ENCODE data around the gene CAPN14. TPM values are rescaled to one million over a fixed set of nuclear protein-coding genes. Genes with fewer than 3 reads are reported as not detected.

Gene CAPN14
- total RNA-seq, 4 donors from 2014 or later = 0.13 to 1.3 (median 0.54) TPM

GRCh38 chr2:31170071-31170698 lies 47.1 kb downstream of the CAPN14 start:
- DNase-seq (ENCODE audit: low spot score in 2 of 2) = peak in 1 of 2 donors; percentile 29
- intact Hi-C loops (cut with DNase I; ENCODE audit: low total_unique reads) = no loop called here
- no peak overlapping the region for H3K4me3 ChIP-seq (ENCODE audit: low read depth, poor library complexity, severe bottlenecking)
- no peak for TF ChIP-seq POLR2A (IDR thresholded peaks at IDR 0.05)
- TF ChIP-seq CTCF (IDR thresholded peaks at IDR 0.05) = no peak
- 0 to 1% methylated on average over 4 of the region's 4 CpGs for WGBS, 2 donors

GRCh38 chr2:31168291-31168690 lies 49.0 kb downstream of the CAPN14 start:
- intact Hi-C loops (cut with DNase I; ENCODE audit: low total_unique reads) = no loop called here
- H3K4me3 ChIP-seq (ENCODE audit: low read depth, poor library complexity, severe bottlenecking) = no peak overlapping the region
- no peak for TF ChIP-seq CTCF (IDR thresholded peaks at IDR 0.05)
- TF ChIP-seq POLR2A (IDR thresholded peaks at IDR 0.05) = no peak
- 88 to 91% methylated on average over 5 to 6 of the region's 6 CpGs for WGBS, 2 donors
- no peak for DNase-seq (ENCODE audit: low spot score in 2 of 2)

GRCh38 chr2:31166925-31167324 lies 50.4 kb downstream of the CAPN14 start:
- no peak overlapping the region for H3K4me3 ChIP-seq (ENCODE audit: low read depth, poor library complexity, severe bottlenecking)
- intact Hi-C loops (cut with DNase I; ENCODE audit: low total_unique reads) = no loop called here
- DNase-seq (ENCODE audit: low spot score in 2 of 2) = no peak
- 59 to 79% methylated on average over 1 of the region's 1 CpG for WGBS, 2 donors
- TF ChIP-seq CTCF (IDR thresholded peaks at IDR 0.05) (no peak), POLR2A (IDR thresholded peaks at IDR 0.05) (no peak)

- WGBS, 2 donors = 81 to 83% methylated on average over 6 of the region's 6 CpGs
- no peak overlapping the region for H3K4me3 ChIP-seq (ENCODE audit: low read depth, poor library complexity, severe bottlenecking)
- DNase-seq (ENCODE audit: low spot score in 2 of 2) = no peak
- intact Hi-C loops (cut with DNase I; ENCODE audit: low total_unique reads) = no loop called here
- TF ChIP-seq CTCF (IDR thresholded peaks at IDR 0.05) = no peak
- no peak for TF ChIP-seq POLR2A (IDR thresholded peaks at IDR 0.05)
These were observed 54.2 kb downstream of the CAPN14 start for GRCh38 chr2:31163011-31163539.

- TF ChIP-seq CTCF (IDR thresholded peaks at IDR 0.05) (no peak), POLR2A (IDR thresholded peaks at IDR 0.05) (no peak)
- WGBS, 2 donors = 83 to 86% methylated on average over 6 of the region's 6 CpGs
- intact Hi-C loops (cut with DNase I; ENCODE audit: low total_unique reads) = no loop called here
- H3K4me3 ChIP-seq (ENCODE audit: low read depth, poor library complexity, severe bottlenecking) = no peak overlapping the region
- no peak for DNase-seq (ENCODE audit: low spot score in 2 of 2)
These were observed 55.7 kb downstream of the CAPN14 start for GRCh38 chr2:31161637-31162036.

GRCh38 chr2:31151501-31151900 lies 65.8 kb downstream of the CAPN14 start:
- DNase-seq (ENCODE audit: low spot score in 2 of 2) = peak in 1 of 2 donors; percentile 25
- H3K4me3 ChIP-seq (ENCODE audit: low read depth, poor library complexity, severe bottlenecking) = no peak overlapping the region
- 72 to 82% methylated on average over 6 of the region's 6 CpGs for WGBS, 2 donors
- no peak for TF ChIP-seq CTCF (IDR thresholded peaks at IDR 0.05)
- no peak for TF ChIP-seq POLR2A (IDR thresholded peaks at IDR 0.05)
- intact Hi-C loops (cut with DNase I; ENCODE audit: low total_unique reads) = no loop called here

All from lower leg skin (tissue), 4 donors.